HCT116 (cell line): ENCODE results near the gene TYMS. TPM values are rescaled to one million over a fixed set of nuclear protein-coding genes. Genes with fewer than 3 reads are reported as not detected.

ENCODE experiments used
- ATAC-seq: fragments of 200-7000 bp; cut with Tn5 transposase; 2 replicates; pipeline ENCODE4 v1.9.1; 2020; ENCODE audit warnings: mild to moderate bottlenecking, moderate library complexity
- BruUV-seq: library from RNA; stranded (reverse); fragments of 400-500 nt; replicated peaks from 2 replicates; lab custom pipeline; 2021; lab: Mats Ljungman, UMichigan
- CTCF ChIA-PET: fragments of 300-600 bp; sonication (Branson Sonifier 250); formaldehyde crosslinking; loops from one replicate; lab custom pipeline; 2021; ENCODE audit warnings: antibody characterized with exemption; lab: Charles Lee
- POLR2A ChIA-PET: fragments of 300-600, 350-600 bp; sonication (Branson Sonifier 250); formaldehyde crosslinking; loops from one replicate; lab custom pipeline; 2021; ENCODE audit warnings: antibody characterized with exemption; lab: Charles Lee
- RAD21 ChIA-PET, 2 experiments: fragments of 300-600 bp; sonication (Branson Sonifier 250); formaldehyde crosslinking; loops; one replicate each; lab custom pipeline; 2023; ENCODE audit warnings: low total read pairs in 2 of 2; ENCODE audit not compliant: uncharacterized antibody in 2 of 2, unreplicated experiment in 2 of 2, low non-redundant PET in 1 of 2; lab: Charles Lee
- DNase-seq: peaks from one replicate; pipeline ENCODE4 v3.0.0-alpha.2; 2010; ENCODE audit warnings: low read depth, low spot score
- H2AFZ ChIP-seq: fragments of 200-600 bp; shearing (Covaris generic), sonication (generic); 2 replicates; pipeline ENCODE4 v1.6.1; 2017; ENCODE audit warnings: low read depth, mixed run types, mixed read lengths, antibody characterized with exemption, low read length; ENCODE audit not compliant: poor library complexity, severe bottlenecking
- H3K27ac ChIP-seq: 2 replicates; pipeline ENCODE4 v1.5.1; 2012; ENCODE audit warnings: low read depth, low read length
- H3K27me3 ChIP-seq: fragments of 200-600 bp; sonication (generic); 2 replicates; pipeline ENCODE4 v1.6.1; 2016; ENCODE audit warnings: mixed run types, low read length, mixed read lengths; ENCODE audit not compliant: insufficient read depth
- H3K36me3 ChIP-seq, 2 experiments: fragments of 200-500 bp in 1 of 2; fragments of 200-600 bp in 1 of 2; sonication (Bioruptor generic) in 1 of 2; sonication (generic) in 1 of 2; 2 replicates each; pipeline versions ENCODE4 v1.5.1 to v1.6.1; 2014 to 2016; ENCODE audit warnings: low read length in 2 of 2, inconsistent platforms in 1 of 2, mixed read lengths in 1 of 2, mixed run types in 1 of 2; ENCODE audit not compliant: insufficient read depth in 2 of 2, control insufficient read depth in 1 of 2
- H3K4me1 ChIP-seq, 2 experiments: fragments of 200-600 bp in 1 of 2; sonication (generic) in 1 of 2; 2 replicates each; pipeline versions ENCODE4 v1.5.1 to v1.6.1; 2012 to 2017; ENCODE audit warnings: low read length in 2 of 2, inconsistent platforms in 1 of 2, mild to moderate bottlenecking in 1 of 2, mixed read lengths in 1 of 2, mixed run types in 1 of 2, moderate library complexity in 1 of 2; ENCODE audit not compliant: insufficient read depth in 2 of 2, control insufficient read depth in 1 of 2
- H3K4me2 ChIP-seq: fragments of 200-600 bp; sonication (generic); 2 replicates; pipeline ENCODE4 v1.6.1; 2017; ENCODE audit warnings: mixed run types, low read length, mixed read lengths
- H3K4me3 ChIP-seq, 2 experiments: fragments of 200-600 bp in 1 of 2; sonication (generic) in 1 of 2; replicated peaks in 1 of 2; 2 replicates each; pipeline ENCODE4 v1.5.1; 2011 to 2016; ENCODE audit warnings: low read length in 2 of 2, control low read depth in 1 of 2, low read depth in 1 of 2, mild to moderate bottlenecking in 1 of 2, mixed read lengths in 1 of 2, mixed run types in 1 of 2
- H3K79me2 ChIP-seq: fragments of 200-600 bp; sonication (generic); 2 replicates; pipeline ENCODE4 v1.6.1; 2017; ENCODE audit warnings: mild to moderate bottlenecking, mixed run types, low read length, moderate library complexity, mixed read lengths; ENCODE audit not compliant: insufficient read depth
- H3K9ac ChIP-seq: fragments of 200-600 bp; sonication (generic); 2 replicates; pipeline ENCODE4 v1.6.1; 2016; ENCODE audit warnings: low read length, mixed read lengths
- H3K9me2 ChIP-seq: fragments of 200-600 bp; sonication (generic), shearing (Covaris generic); 2 replicates; pipeline ENCODE4 v1.6.1; 2017; ENCODE audit warnings: mixed run types, mild to moderate bottlenecking, moderate library complexity; ENCODE audit not compliant: insufficient read depth
- H3K9me3 ChIP-seq, 2 experiments: fragments of 200-500 bp in 1 of 2; fragments of 200-600 bp in 1 of 2; sonication (Bioruptor generic) in 1 of 2; sonication (generic) in 1 of 2; 2 replicates each; pipeline ENCODE4 v1.6.1; 2014 to 2017; ENCODE audit warnings: low read length in 2 of 2, mixed read lengths in 2 of 2, inconsistent platforms in 1 of 2, low read depth in 1 of 2, mild to moderate bottlenecking in 1 of 2, mixed run types in 1 of 2, moderate library complexity in 1 of 2; ENCODE audit not compliant: control insufficient read depth in 1 of 2, insufficient read depth in 1 of 2
- H4K20me1 ChIP-seq: fragments of 200-600 bp; sonication (generic), shearing (Covaris generic); 2 replicates; pipeline ENCODE4 v1.6.1; 2017; ENCODE audit warnings: mixed run types, mild to moderate bottlenecking, moderate library complexity; ENCODE audit not compliant: insufficient read depth
- CBX3 ChIP-seq: IDR thresholded peaks from 2 replicates; pipeline ENCODE4 v1.6.1; 2012; ENCODE audit warnings: low read depth
- EGR1 ChIP-seq: IDR thresholded peaks from 2 replicates; pipeline ENCODE4 v1.6.1; 2012; ENCODE audit warnings: low read depth
- ELF1 ChIP-seq: IDR thresholded peaks from 2 replicates; pipeline ENCODE4 v1.6.1; 2012; ENCODE audit warnings: low read depth, borderline replicate concordance
- EZH2phosphoT487 ChIP-seq: fragments of 200-600 bp; IDR thresholded peaks from 2 replicates; pipeline ENCODE4 v1.6.1; 2018; ENCODE audit warnings: antibody characterized with exemption, borderline replicate concordance
- POLR2A ChIP-seq: IDR thresholded peaks from 2 replicates; pipeline ENCODE4 v1.7.0; 2011; ENCODE audit warnings: borderline replicate concordance; ENCODE audit not compliant: insufficient read depth, insufficient read length; ENCODE audit errors: extremely low read depth
- RAD21 ChIP-seq: IDR thresholded peaks from 2 replicates; pipeline ENCODE4 v1.6.1; 2012; ENCODE audit warnings: low read depth, mild to moderate bottlenecking
- REST ChIP-seq: IDR thresholded peaks from 2 replicates; pipeline ENCODE4 v1.6.1; 2012; ENCODE audit warnings: low read depth
- SIN3A ChIP-seq: IDR thresholded peaks from 2 replicates; pipeline ENCODE4 v1.6.1; 2012; ENCODE audit warnings: low read depth
- YY1 ChIP-seq: IDR thresholded peaks from 2 replicates; pipeline ENCODE4 v1.6.1; 2011; ENCODE audit warnings: low read length, low read depth, moderate library complexity, mild to moderate bottlenecking; ENCODE audit not compliant: insufficient replicate concordance; ENCODE audit errors: extremely low read depth
- ZFX ChIP-seq: fragments of 450-650 bp; IDR thresholded peaks from 2 replicates; pipeline ENCODE4 v1.6.1; 2017
- intact Hi-C: fragments of 100-400 bp; cut with micrococcal nuclease; formaldehyde crosslinking; loops from 2 replicates; pipeline ENCODE4 v1.10.0; 2022
- total RNA-seq: library from RNA; stranded (reverse); gene quantifications from one replicate; pipeline ENCODE4 v1.2.1, GENCODE V29; 2021; ENCODE audit not compliant: unreplicated experiment
- TF ChIP-seq, protein P1 (sequence below): IDR thresholded peaks from 2 replicates; pipeline ENCODE4 v1.6.1; 2011; ENCODE audit warnings: mild to moderate bottlenecking, low read length, moderate library complexity; ENCODE audit not compliant: insufficient replicate concordance; ENCODE audit errors: extremely low read depth
- TF ChIP-seq, protein P2 (sequence below): IDR thresholded peaks from 2 replicates; pipeline ENCODE4 v1.6.1; 2012

TYMS gene
- total RNA-seq, 1 experiment from 2014 or later, result 245 TPM

GRCh38 chr18:614193-614592 is 43.3 kb upstream of the TYMS start:
- Histone ChIP-seq H3K9me3 (no peaks in the 10 kb centered on the region), H3K36me3 (no peaks in the 10 kb centered on the region), H3K4me3 (no peak overlapping the region), H3K4me1 (no peaks in the 10 kb centered on the region), H3K9ac (no peak overlapping the region), H3K79me2 (no peaks in the 10 kb centered on the region), H3K4me2 (no peak overlapping the region), H2AFZ (no peak overlapping the region), H4K20me1 (no peaks in the 10 kb centered on the region), H3K9me2 (no peaks in the 10 kb centered on the region), H3K27me3 (no peaks in the 10 kb centered on the region), H3K27ac (no peak overlapping the region)
- DNase-seq (no peak), ATAC-seq (no peak)
- POLR2A ChIA-PET, result no interaction called here
- RAD21 ChIA-PET, result no interaction called here
- TF ChIP-seq CBX3 (no peak), SIN3A (no peak), EGR1 (no peak), ZFX (no peak)
- TF ChIP-seq, protein P1, sequence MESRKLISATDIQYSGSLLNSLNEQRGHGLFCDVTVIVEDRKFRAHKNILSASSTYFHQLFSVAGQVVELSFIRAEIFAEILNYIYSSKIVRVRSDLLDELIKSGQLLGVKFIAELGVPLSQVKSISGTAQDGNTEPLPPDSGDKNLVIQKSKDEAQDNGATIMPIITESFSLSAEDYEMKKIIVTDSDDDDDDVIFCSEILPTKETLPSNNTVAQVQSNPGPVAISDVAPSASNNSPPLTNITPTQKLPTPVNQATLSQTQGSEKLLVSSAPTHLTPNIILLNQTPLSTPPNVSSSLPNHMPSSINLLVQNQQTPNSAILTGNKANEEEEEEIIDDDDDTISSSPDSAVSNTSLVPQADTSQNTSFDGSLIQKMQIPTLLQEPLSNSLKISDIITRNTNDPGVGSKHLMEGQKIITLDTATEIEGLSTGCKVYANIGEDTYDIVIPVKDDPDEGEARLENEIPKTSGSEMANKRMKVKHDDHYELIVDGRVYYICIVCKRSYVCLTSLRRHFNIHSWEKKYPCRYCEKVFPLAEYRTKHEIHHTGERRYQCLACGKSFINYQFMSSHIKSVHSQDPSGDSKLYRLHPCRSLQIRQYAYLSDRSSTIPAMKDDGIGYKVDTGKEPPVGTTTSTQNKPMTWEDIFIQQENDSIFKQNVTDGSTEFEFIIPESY, result no peak
- no TSS peak for BruUV-seq
- intact Hi-C loops, result no loop called here
- CTCF ChIA-PET, result no interaction called here

DNA sequence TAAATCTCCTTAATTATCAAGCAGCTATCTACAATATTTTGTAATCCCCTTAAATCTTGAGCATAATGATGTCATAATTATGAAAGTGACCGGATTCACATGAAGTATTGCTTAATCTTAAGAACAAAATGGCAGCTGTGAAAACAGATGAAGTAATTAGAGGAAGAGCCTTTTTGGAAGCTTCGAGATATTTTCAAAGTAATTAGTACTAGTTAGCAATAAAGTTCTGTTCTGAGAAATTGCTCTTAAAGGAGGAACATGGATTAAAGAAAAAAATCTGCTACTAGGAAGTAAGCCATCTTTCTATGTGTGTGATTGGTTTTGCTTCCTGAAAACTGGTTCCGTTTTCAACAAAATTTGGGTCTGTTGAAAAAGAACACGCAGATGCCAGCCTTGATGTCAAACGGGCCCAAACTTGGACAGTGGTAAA is 42.3 kb upstream of the TYMS start:
- H3K9me2 ChIP-seq, result no peaks in the 10 kb centered on the region
- RAD21 ChIA-PET, result no interaction called here
- no peak for TF ChIP-seq EZH2phosphoT487
- TF ChIP-seq, protein P2, sequence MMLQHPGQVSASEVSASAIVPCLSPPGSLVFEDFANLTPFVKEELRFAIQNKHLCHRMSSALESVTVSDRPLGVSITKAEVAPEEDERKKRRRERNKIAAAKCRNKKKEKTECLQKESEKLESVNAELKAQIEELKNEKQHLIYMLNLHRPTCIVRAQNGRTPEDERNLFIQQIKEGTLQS, result no peak
- TF ChIP-seq ELF1, result no peak
- TF ChIP-seq ZFX, result no peak
- no peak for TF ChIP-seq RAD21
- no peak for TF ChIP-seq REST
- no peak for TF ChIP-seq YY1
- no peak for TF ChIP-seq POLR2A
- H3K36me3 ChIP-seq, result no peaks in the 10 kb centered on the region
- H4K20me1 ChIP-seq, result no peaks in the 10 kb centered on the region
- H3K4me3 ChIP-seq, result no peak overlapping the region
- H3K4me2 ChIP-seq, result no peak overlapping the region
- H3K27me3 ChIP-seq, result no peaks in the 10 kb centered on the region
- POLR2A ChIA-PET, result no interaction called here
- no peak overlapping the region for H3K27ac ChIP-seq
- no peak overlapping the region for H3K9ac ChIP-seq
- no peaks in the 10 kb centered on the region for H3K4me1 ChIP-seq
- DNase-seq (no peak), ATAC-seq (no peak)
- no TSS peak for BruUV-seq
- CTCF ChIA-PET, result interaction anchor here (0.8 to 1.0 kb wide), 2 partner anchors 11 to 322 kb away, joined by 3 read pairs; no protein-coding TSS in a partner anchor
- H2AFZ ChIP-seq, result no peak overlapping the region
- intact Hi-C loops, result loop anchor here (5.0 kb wide), 1 partner anchor 118 kb away; no protein-coding TSS in a partner anchor
- no peaks in the 10 kb centered on the region for H3K79me2 ChIP-seq
- no peaks in the 10 kb centered on the region for H3K9me3 ChIP-seq
